ENCODE data around the gene KIF16B. TPM values are rescaled to one million over a fixed set of nuclear protein-coding genes. Genes with fewer than 3 reads are reported as not detected.

Gene KIF16B
- total and polyA plus RNA-seq, 2 experiments from 2014 or later = 6.5 to 11.1 TPM

DNA sequence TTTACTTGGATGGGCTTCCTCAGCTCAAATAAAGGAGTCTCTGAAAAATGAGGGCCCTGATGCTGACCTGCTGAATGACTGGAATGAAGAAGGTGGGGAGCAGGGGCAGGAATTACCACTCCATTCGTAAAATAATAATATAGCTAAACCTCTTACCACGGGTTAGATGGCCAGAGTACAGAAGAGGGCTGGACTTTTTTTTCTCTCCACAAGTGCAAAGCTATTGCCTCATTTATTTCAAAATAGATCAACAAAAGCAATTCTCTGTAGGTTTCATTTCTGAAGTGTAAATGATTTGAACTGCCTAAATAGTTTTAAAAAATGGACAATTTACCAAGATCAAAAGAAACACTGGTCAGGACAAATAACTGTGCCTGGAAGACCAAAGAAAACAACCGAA lies 256.7 kb downstream of the KIF16B start (continued):
- TF ChIP-seq, protein P1, sequence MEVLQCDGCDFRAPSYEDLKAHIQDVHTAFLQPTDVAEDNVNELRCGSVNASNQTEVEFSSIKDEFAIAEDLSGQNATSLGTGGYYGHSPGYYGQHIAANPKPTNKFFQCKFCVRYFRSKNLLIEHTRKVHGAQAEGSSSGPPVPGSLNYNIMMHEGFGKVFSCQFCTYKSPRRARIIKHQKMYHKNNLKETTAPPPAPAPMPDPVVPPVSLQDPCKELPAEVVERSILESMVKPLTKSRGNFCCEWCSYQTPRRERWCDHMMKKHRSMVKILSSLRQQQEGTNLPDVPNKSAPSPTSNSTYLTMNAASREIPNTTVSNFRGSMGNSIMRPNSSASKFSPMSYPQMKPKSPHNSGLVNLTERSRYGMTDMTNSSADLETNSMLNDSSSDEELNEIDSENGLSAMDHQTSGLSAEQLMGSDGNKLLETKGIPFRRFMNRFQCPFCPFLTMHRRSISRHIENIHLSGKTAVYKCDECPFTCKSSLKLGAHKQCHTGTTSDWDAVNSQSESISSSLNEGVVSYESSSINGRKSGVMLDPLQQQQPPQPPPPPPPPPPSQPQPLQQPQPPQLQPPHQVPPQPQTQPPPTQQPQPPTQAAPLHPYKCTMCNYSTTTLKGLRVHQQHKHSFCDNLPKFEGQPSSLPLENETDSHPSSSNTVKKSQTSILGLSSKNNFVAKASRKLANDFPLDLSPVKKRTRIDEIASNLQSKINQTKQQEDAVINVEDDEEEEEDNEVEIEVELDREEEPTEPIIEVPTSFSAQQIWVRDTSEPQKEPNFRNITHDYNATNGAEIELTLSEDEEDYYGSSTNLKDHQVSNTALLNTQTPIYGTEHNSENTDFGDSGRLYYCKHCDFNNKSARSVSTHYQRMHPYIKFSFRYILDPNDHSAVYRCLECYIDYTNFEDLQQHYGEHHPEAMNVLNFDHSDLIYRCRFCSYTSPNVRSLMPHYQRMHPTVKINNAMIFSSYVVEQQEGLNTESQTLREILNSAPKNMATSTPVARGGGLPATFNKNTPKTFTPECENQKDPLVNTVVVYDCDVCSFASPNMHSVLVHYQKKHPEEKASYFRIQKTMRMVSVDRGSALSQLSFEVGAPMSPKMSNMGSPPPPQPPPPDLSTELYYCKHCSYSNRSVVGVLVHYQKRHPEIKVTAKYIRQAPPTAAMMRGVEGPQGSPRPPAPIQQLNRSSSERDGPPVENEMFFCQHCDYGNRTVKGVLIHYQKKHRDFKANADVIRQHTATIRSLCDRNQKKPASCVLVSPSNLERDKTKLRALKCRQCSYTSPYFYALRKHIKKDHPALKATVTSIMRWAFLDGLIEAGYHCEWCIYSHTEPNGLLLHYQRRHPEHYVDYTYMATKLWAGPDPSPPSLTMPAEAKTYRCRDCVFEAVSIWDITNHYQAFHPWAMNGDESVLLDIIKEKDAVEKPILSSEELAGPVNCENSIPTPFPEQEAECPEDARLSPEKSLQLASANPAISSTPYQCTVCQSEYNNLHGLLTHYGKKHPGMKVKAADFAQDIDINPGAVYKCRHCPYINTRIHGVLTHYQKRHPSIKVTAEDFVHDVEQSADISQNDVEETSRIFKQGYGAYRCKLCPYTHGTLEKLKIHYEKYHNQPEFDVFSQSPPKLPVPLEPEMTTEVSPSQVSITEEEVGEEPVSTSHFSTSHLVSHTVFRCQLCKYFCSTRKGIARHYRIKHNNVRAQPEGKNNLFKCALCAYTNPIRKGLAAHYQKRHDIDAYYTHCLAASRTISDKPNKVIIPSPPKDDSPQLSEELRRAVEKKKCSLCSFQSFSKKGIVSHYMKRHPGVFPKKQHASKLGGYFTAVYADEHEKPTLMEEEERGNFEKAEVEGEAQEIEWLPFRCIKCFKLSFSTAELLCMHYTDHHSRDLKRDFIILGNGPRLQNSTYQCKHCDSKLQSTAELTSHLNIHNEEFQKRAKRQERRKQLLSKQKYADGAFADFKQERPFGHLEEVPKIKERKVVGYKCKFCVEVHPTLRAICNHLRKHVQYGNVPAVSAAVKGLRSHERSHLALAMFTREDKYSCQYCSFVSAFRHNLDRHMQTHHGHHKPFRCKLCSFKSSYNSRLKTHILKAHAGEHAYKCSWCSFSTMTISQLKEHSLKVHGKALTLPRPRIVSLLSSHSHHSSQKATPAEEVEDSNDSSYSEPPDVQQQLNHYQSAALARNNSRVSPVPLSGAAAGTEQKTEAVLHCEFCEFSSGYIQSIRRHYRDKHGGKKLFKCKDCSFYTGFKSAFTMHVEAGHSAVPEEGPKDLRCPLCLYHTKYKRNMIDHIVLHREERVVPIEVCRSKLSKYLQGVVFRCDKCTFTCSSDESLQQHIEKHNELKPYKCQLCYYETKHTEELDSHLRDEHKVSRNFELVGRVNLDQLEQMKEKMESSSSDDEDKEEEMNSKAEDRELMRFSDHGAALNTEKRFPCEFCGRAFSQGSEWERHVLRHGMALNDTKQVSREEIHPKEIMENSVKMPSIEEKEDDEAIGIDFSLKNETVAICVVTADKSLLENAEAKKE (CRISPR knock-in tag; IDR thresholded peaks at IDR 0.05) = no peak
- TF ChIP-seq ZNF114 (CRISPR knock-in tag; IDR thresholded peaks at IDR 0.05) (no peak), NANOG (IDR thresholded peaks at IDR 0.05; ENCODE audit: borderline replicate concordance) (no peak)

DNA sequence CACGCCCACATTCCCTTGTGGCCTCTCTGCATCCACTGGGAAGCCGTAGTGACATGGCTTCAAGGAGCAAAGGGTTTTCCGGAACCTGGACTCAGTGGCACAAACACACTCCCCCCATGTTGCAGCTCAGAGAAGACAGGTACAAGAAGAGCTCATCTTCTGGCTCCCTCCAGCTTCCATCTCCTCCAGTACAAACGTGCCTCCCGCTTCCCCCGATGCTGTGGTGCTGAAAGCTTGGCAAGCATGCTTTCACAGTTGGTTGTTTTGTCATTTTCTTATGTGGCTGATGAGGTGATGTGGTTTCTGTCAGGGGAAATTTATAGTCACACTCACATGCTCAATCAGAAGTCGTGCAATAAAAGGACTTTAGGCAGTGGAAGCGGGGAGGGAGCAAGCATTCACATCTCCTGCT lies 258.5 kb downstream of the KIF16B start:
- Mint-ChIP-seq H3K36me3 (ENCODE audit: low read depth) (no peaks in the 10 kb centered on the region), H3K27ac (no peak overlapping the region), H3K4me1 (no peaks in the 10 kb centered on the region; the same call in 2 of the 3 replicates), H3K9me3 (no peaks in the 10 kb centered on the region), H3K27me3 (ENCODE audit: insufficient read depth, low read depth, poor library complexity) (no peaks in the 10 kb centered on the region), H3K4me3 (no peak overlapping the region)
- Histone ChIP-seq H3K27ac (ENCODE audit: low read depth) (no peak overlapping the region), H3K9me2 (ENCODE audit: insufficient read depth) (no peaks in the 10 kb centered on the region), H2AFZ (no peak overlapping the region), H3K4me3 (no peak overlapping the region), H3K79me2 (replicated peaks; ENCODE audit: insufficient read depth) (no peaks in the 10 kb centered on the region), H3K27me3 (ENCODE audit: insufficient read depth) (no peaks in the 10 kb centered on the region), H3F3A (replicated peaks; ENCODE audit: low read depth) (no peaks in the 10 kb centered on the region), H3K4me1 (ENCODE audit: insufficient read depth) (no peaks in the 10 kb centered on the region), H3K4me2 (no peak overlapping the region), H3K36me3 (ENCODE audit: insufficient read depth) (no peaks in the 10 kb centered on the region), H4K20me1 (replicated peaks; ENCODE audit: insufficient read depth) (no peaks in the 10 kb centered on the region)
- no peak for ATAC-seq
- no peak for DNase-seq (ENCODE audit: low spot score)
- TF ChIP-seq STAT1 (IDR thresholded peaks at IDR 0.05; ENCODE audit: unreplicated experiment) (no peak), EZH2phosphoT487 (IDR thresholded peaks at IDR 0.05; ENCODE audit: unreplicated experiment) (no peak), POLR2AphosphoS5 (IDR thresholded peaks at IDR 0.05; ENCODE audit: low read depth) (no peak), CREB1 (CRISPR knock-in tag; IDR thresholded peaks at IDR 0.05; ENCODE audit: low read depth) (no peak), JUNB (IDR thresholded peaks at IDR 0.05; ENCODE audit: unreplicated experiment) (no peak), ZNF114 (CRISPR knock-in tag; IDR thresholded peaks at IDR 0.05) (no peak), EZH2 (IDR thresholded peaks at IDR 0.05; ENCODE audit: low read depth, unreplicated experiment) (no peak)
- TF ChIP-seq, protein P2, sequence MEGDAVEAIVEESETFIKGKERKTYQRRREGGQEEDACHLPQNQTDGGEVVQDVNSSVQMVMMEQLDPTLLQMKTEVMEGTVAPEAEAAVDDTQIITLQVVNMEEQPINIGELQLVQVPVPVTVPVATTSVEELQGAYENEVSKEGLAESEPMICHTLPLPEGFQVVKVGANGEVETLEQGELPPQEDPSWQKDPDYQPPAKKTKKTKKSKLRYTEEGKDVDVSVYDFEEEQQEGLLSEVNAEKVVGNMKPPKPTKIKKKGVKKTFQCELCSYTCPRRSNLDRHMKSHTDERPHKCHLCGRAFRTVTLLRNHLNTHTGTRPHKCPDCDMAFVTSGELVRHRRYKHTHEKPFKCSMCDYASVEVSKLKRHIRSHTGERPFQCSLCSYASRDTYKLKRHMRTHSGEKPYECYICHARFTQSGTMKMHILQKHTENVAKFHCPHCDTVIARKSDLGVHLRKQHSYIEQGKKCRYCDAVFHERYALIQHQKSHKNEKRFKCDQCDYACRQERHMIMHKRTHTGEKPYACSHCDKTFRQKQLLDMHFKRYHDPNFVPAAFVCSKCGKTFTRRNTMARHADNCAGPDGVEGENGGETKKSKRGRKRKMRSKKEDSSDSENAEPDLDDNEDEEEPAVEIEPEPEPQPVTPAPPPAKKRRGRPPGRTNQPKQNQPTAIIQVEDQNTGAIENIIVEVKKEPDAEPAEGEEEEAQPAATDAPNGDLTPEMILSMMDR (conservative IDR thresholded peaks at IDR 0.05; ENCODE audit: low read depth in 2 of 2) = no peak
- TF ChIP-seq, protein P3, sequence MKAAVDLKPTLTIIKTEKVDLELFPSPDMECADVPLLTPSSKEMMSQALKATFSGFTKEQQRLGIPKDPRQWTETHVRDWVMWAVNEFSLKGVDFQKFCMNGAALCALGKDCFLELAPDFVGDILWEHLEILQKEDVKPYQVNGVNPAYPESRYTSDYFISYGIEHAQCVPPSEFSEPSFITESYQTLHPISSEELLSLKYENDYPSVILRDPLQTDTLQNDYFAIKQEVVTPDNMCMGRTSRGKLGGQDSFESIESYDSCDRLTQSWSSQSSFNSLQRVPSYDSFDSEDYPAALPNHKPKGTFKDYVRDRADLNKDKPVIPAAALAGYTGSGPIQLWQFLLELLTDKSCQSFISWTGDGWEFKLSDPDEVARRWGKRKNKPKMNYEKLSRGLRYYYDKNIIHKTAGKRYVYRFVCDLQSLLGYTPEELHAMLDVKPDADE (IDR thresholded peaks at IDR 0.05) = no peak

All from GM23338 (cell line).